Esophagus squamous epithelium (tissue), 4 donors: Measurements from ENCODE around the gene KCNQ1.

Experiments
- POLR2A ChIP-seq, 4 donors: fragments of 450-650 bp; IDR thresholded peaks; one replicate each; pipeline ENCODE4 v1.6.1; 2017; ENCODE audit warnings: antibody characterized with exemption in 4 of 4, mild to moderate bottlenecking in 4 of 4, moderate library complexity in 3 of 4
- TF ChIP-seq, protein P1 (sequence below), 6 experiments: fragments of 450-650 bp in 4 of 6; fragments of 200-600 bp in 2 of 6; sonication (generic) in 2 of 6; IDR thresholded peaks; one replicate each; pipeline ENCODE4 v1.5.1; 2016 to 2019; ENCODE audit warnings: antibody characterized with exemption in 6 of 6, mild to moderate bottlenecking in 4 of 6, moderate library complexity in 4 of 6

DNA sequence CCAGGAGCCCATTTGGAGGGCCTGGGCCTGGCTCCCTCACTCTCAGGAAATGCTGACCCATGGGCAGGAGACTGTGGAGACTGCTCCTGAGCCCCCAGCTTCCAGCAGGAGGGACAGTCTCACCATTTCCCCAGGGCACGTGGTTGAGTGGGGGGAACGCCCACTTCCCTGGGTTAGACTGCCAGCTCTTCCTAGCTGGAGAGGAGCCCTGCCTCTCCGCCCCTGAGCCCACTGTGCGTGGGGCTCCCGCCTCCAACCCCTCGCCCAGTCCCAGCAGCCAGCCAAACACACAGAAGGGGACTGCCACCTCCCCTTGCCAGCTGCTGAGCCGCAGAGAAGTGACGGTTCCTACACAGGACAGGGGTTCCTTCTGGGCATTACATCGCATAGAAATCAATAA is 403.7 kb downstream of the KCNQ1 start:
- TF ChIP-seq POLR2A (IDR thresholded peaks at IDR 0.05): no peak
- TF ChIP-seq, protein P1, sequence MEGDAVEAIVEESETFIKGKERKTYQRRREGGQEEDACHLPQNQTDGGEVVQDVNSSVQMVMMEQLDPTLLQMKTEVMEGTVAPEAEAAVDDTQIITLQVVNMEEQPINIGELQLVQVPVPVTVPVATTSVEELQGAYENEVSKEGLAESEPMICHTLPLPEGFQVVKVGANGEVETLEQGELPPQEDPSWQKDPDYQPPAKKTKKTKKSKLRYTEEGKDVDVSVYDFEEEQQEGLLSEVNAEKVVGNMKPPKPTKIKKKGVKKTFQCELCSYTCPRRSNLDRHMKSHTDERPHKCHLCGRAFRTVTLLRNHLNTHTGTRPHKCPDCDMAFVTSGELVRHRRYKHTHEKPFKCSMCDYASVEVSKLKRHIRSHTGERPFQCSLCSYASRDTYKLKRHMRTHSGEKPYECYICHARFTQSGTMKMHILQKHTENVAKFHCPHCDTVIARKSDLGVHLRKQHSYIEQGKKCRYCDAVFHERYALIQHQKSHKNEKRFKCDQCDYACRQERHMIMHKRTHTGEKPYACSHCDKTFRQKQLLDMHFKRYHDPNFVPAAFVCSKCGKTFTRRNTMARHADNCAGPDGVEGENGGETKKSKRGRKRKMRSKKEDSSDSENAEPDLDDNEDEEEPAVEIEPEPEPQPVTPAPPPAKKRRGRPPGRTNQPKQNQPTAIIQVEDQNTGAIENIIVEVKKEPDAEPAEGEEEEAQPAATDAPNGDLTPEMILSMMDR (IDR thresholded peaks at IDR 0.05): no peak
